ENCODE data around the gene ZSWIM5.
"Not testable (repeated sequence)": the region's sequence is repeated elsewhere in the genome, so short reads cannot be mapped to it uniquely, and the experiment has no call there.

ZSWIM5 gene

GRCh38 chr1:45205910-45206721 lies at the start of gene ZSWIM5:
ZSWIM5 (minus strand) TSS chr1:45206605; CDS start chr1:45206350, 255 bp downstream.
- peak; percentile 77 for DNase-seq (ENCODE audit: low spot score)

- no peak for DNase-seq (ENCODE audit: low spot score)
These were observed 48.1 kb upstream of the ZSWIM5 start for GRCh38 chr1:45254490-45254889.

GRCh38 chr1:45250544-45250943 lies 44.1 kb upstream of the ZSWIM5 start:
- DNase-seq (ENCODE audit: low spot score), result no peak

- DNase-seq (ENCODE audit: low spot score), result not testable (repeated sequence)
These were observed 41.6 kb upstream of the ZSWIM5 start for GRCh38 chr1:45248004-45248403.

GRCh38 chr1:45246760-45247159 lies 40.4 kb upstream of the ZSWIM5 start:
- DNase-seq (ENCODE audit: low spot score), result no peak

GRCh38 chr1:45246359-45246758 lies 40.0 kb upstream of the ZSWIM5 start:
- DNase-seq (ENCODE audit: low spot score), result not testable (repeated sequence)

- DNase-seq (ENCODE audit: low spot score), result no peak
These were observed 38.3 kb upstream of the ZSWIM5 start for GRCh38 chr1:45244660-45245059.

- DNase-seq (ENCODE audit: low spot score), result no peak
These were observed 37.3 kb upstream of the ZSWIM5 start for GRCh38 chr1:45243476-45244343.

- DNase-seq (ENCODE audit: low spot score), result no peak
These were observed 32.4 kb upstream of the ZSWIM5 start for GRCh38 chr1:45238846-45239245.

GRCh38 chr1:45236136-45236535 lies 29.7 kb upstream of the ZSWIM5 start:
- DNase-seq (ENCODE audit: low spot score), result no peak

- DNase-seq (ENCODE audit: low spot score), result no peak
These were observed 24.1 kb upstream of the ZSWIM5 start for GRCh38 chr1:45230537-45230936.

- DNase-seq (ENCODE audit: low spot score), result no peak
These were observed 19.2 kb upstream of the ZSWIM5 start for GRCh38 chr1:45225598-45225997.

- not testable (repeated sequence) for DNase-seq (ENCODE audit: low spot score)
These were observed 17.3 kb upstream of the ZSWIM5 start for GRCh38 chr1:45223710-45224109.

- no peak for DNase-seq (ENCODE audit: low spot score)
These were observed 15.3 kb upstream of the ZSWIM5 start for GRCh38 chr1:45221716-45222115.

- DNase-seq (ENCODE audit: low spot score), result no peak
These were observed 10.5 kb upstream of the ZSWIM5 start for GRCh38 chr1:45216861-45217260.

GRCh38 chr1:45216200-45216541 lies 9.8 kb upstream of the ZSWIM5 start:
- DNase-seq (ENCODE audit: low spot score), result no peak

GRCh38 chr1:45215485-45216199 lies 9.2 kb upstream of the ZSWIM5 start:
- DNase-seq (ENCODE audit: low spot score), result no peak

- no peak for DNase-seq (ENCODE audit: low spot score)
These were observed 7.5 kb upstream of the ZSWIM5 start for GRCh38 chr1:45213892-45214291.

GRCh38 chr1:45211076-45211475 lies 4.7 kb upstream of the ZSWIM5 start:
- no peak for DNase-seq (ENCODE audit: low spot score)

GRCh38 chr1:45206808-45207623 lies 611 bp upstream of the ZSWIM5 start:
- no peak for DNase-seq (ENCODE audit: low spot score)
